H1 (cell line): Measurements from ENCODE around the gene COTL1. TPM values are rescaled to one million over a fixed set of nuclear protein-coding genes. Genes with fewer than 3 reads are reported as not detected.

Experiments
- CTCF ChIA-PET: fragments of 300-600 bp; sonication (Branson Sonifier 250); formaldehyde crosslinking; loops from one replicate; lab custom pipeline; 2021; ENCODE audit not compliant: partially characterized antibody; lab: Charles Lee
- POLR2A ChIA-PET: fragments of 300-600 bp; sonication (Branson Sonifier 250); formaldehyde crosslinking; loops from one replicate; lab custom pipeline; 2021; ENCODE audit warnings: inconsistent platforms; ENCODE audit not compliant: partially characterized antibody; lab: Charles Lee
- DNase-seq, 2 experiments: peaks; one replicate each; pipeline versions ENCODE4 v3.0.0 to v3.0.0-alpha.2; 2010 to 2022; ENCODE audit warnings: low spot score in 2 of 2, low read depth in 1 of 2, mixed read lengths in 1 of 2
- FAIRE-seq: peaks from 2 replicates; lab custom pipeline; 2011; peaks lifted over from hg19 to GRCh38; lab: Jason Lieb, UNC
- H2AFZ ChIP-seq: 2 replicates; pipeline ENCODE4 v1.8.1; 2012; ENCODE audit warnings: low read length, inconsistent platforms
- H2AK5ac ChIP-seq: 2 replicates; pipeline ENCODE4 v1.6.1; 2013; ENCODE audit warnings: low read depth, low read length
- H2BK120ac ChIP-seq: replicated peaks from 2 replicates; pipeline ENCODE3; 2013; ENCODE audit warnings: low read depth, low read length, inconsistent platforms
- H2BK12ac ChIP-seq: 2 replicates; pipeline ENCODE4 v1.6.1; 2013; ENCODE audit warnings: low read depth, low read length
- H2BK15ac ChIP-seq: 2 replicates; pipeline ENCODE4 v1.6.1; 2013; ENCODE audit warnings: low read length
- H2BK20ac ChIP-seq: 2 replicates; pipeline ENCODE4 v1.6.1; 2013; ENCODE audit warnings: low read length
- H2BK5ac ChIP-seq: 2 replicates; pipeline ENCODE4 v1.6.1; 2013; ENCODE audit warnings: low read depth, low read length
- H3K14ac ChIP-seq: 2 replicates; pipeline ENCODE4 v1.6.1; 2013; ENCODE audit warnings: inconsistent platforms; ENCODE audit not compliant: insufficient read length
- H3K18ac ChIP-seq: 2 replicates; pipeline ENCODE4 v1.6.1; 2013; ENCODE audit warnings: low read length; ENCODE audit errors: extremely low read depth
- H3K23ac ChIP-seq: 2 replicates; pipeline ENCODE4 v1.6.1; 2013; ENCODE audit warnings: inconsistent platforms; ENCODE audit not compliant: insufficient read length
- H3K23me2 ChIP-seq: 2 replicates; pipeline ENCODE4 v1.6.1; 2013; ENCODE audit warnings: low read depth, low read length
- H3K27ac ChIP-seq: 2 replicates; pipeline ENCODE4 v1.6.1; 2011; ENCODE audit warnings: low read depth, low read length, inconsistent platforms
- H3K27me3 ChIP-seq, 4 experiments: replicated peaks in 1 of 4; 1 replicate in 1 of 4; 2 replicates in 3 of 4; pipeline versions ENCODE4 v1.6.1 to v1.8.1; 2011 to 2013; ENCODE audit warnings: low read length in 3 of 4, mild to moderate bottlenecking in 3 of 4, inconsistent platforms in 2 of 4, mixed read lengths in 2 of 4, moderate library complexity in 1 of 4; ENCODE audit not compliant: control insufficient read depth in 3 of 4, insufficient read depth in 3 of 4; ENCODE audit errors: extremely low read depth in 1 of 4
- H3K36me3 ChIP-seq, 4 experiments: 2 replicates each; pipeline versions ENCODE4 v1.6.1 to v1.8.1; 2011 to 2013; ENCODE audit warnings: mild to moderate bottlenecking in 4 of 4, low read length in 3 of 4, moderate library complexity in 2 of 4, control low read depth in 1 of 4, inconsistent platforms in 1 of 4; ENCODE audit not compliant: insufficient read depth in 4 of 4, control insufficient read depth in 2 of 4
- H3K4ac ChIP-seq: replicated peaks from 2 replicates; pipeline ENCODE3; 2013; ENCODE audit warnings: low read length, low read depth, mixed read lengths, inconsistent platforms; ENCODE audit not compliant: insufficient read length
- H3K4me1 ChIP-seq, 4 experiments: replicated peaks in 1 of 4; 1 replicate in 1 of 4; 2 replicates in 3 of 4; pipeline versions ENCODE4 v1.6.1 to v1.8.1; 2011 to 2013; ENCODE audit warnings: low read length in 3 of 4, inconsistent platforms in 2 of 4, mixed read lengths in 1 of 4; ENCODE audit not compliant: insufficient read depth in 4 of 4, control insufficient read depth in 3 of 4
- H3K4me2 ChIP-seq, 2 experiments: 2 replicates each; pipeline versions ENCODE4 v1.6.1 to v1.8.1; 2011 to 2013; ENCODE audit warnings: low read depth in 2 of 2, low read length in 2 of 2, control low read depth in 1 of 2, inconsistent platforms in 1 of 2, mild to moderate bottlenecking in 1 of 2; ENCODE audit not compliant: insufficient read depth in 1 of 2
- H3K4me3 ChIP-seq, 4 experiments: fragments of 200-600, 300-600 bp in 1 of 4; sonication (generic), shearing (Covaris generic), sonication (Bioruptor Twin) in 1 of 4; 2 replicates each; pipeline versions ENCODE4 v1.5.1 to v1.8.1; 2011 to 2016; ENCODE audit warnings: low read length in 4 of 4, low read depth in 3 of 4, control low read depth in 2 of 4, inconsistent platforms in 2 of 4, mild to moderate bottlenecking in 2 of 4, mixed read lengths in 1 of 4, moderate library complexity in 1 of 4; ENCODE audit not compliant: insufficient read depth in 2 of 4; ENCODE audit errors: extremely low read depth in 1 of 4
- H3K56ac ChIP-seq: replicated peaks from 2 replicates; pipeline ENCODE3; 2013; ENCODE audit warnings: low read depth, mild to moderate bottlenecking, mixed read lengths, low read length, inconsistent platforms; ENCODE audit not compliant: insufficient read length
- H3K79me1 ChIP-seq: 2 replicates; pipeline ENCODE4 v1.6.1; 2013; ENCODE audit warnings: low read depth, low read length, control low read depth
- H3K79me2 ChIP-seq, 2 experiments: 2 replicates each; pipeline versions ENCODE4 v1.6.1 to v1.8.1; 2012 to 2013; ENCODE audit warnings: low read length in 2 of 2, mild to moderate bottlenecking in 2 of 2, inconsistent platforms in 1 of 2; ENCODE audit not compliant: insufficient read depth in 2 of 2, control insufficient read depth in 1 of 2
- H3K9ac ChIP-seq, 4 experiments: replicated peaks in 1 of 4; 1 replicate in 1 of 4; 2 replicates in 3 of 4; pipeline versions ENCODE4 v1.6.1 to v1.8.1; 2011 to 2013; ENCODE audit warnings: low read depth in 3 of 4, low read length in 3 of 4, control low read depth in 2 of 4, mild to moderate bottlenecking in 2 of 4, moderate library complexity in 2 of 4, inconsistent platforms in 1 of 4; ENCODE audit errors: extremely low read depth in 1 of 4
- H3K9me3 ChIP-seq, 2 experiments: 2 replicates each; pipeline versions ENCODE4 v1.6.1 to v1.8.1; 2012 to 2013; ENCODE audit warnings: mild to moderate bottlenecking in 2 of 2, moderate library complexity in 2 of 2, control low read depth in 1 of 2, inconsistent platforms in 1 of 2, low read depth in 1 of 2, low read length in 1 of 2, mixed read lengths in 1 of 2; ENCODE audit not compliant: insufficient read depth in 2 of 2
- H4K20me1 ChIP-seq, 2 experiments: replicated peaks in 1 of 2; 2 replicates each; pipeline versions ENCODE3 to v1.8.1; 2011 to 2013; ENCODE audit warnings: inconsistent platforms in 2 of 2, low read length in 2 of 2, mild to moderate bottlenecking in 1 of 2; ENCODE audit not compliant: insufficient read depth in 2 of 2, control insufficient read depth in 1 of 2
- H4K5ac ChIP-seq: 2 replicates; pipeline ENCODE4 v1.6.1; 2013; ENCODE audit warnings: low read length, low read depth, mixed read lengths, inconsistent platforms; ENCODE audit not compliant: insufficient read length
- H4K8ac ChIP-seq: 2 replicates; pipeline ENCODE4 v1.8.0; 2013; ENCODE audit warnings: mild to moderate bottlenecking, moderate library complexity, low read length, inconsistent platforms; ENCODE audit not compliant: insufficient read depth; ENCODE audit errors: extremely low read depth
- H4K91ac ChIP-seq: replicated peaks from 2 replicates; pipeline ENCODE3; 2013; ENCODE audit warnings: low read length, mixed read lengths, inconsistent platforms; ENCODE audit not compliant: insufficient read length
- CBX8 ChIP-seq: fragments of 300-800, 300-1000 bp; sonication (generic); IDR thresholded peaks from 2 replicates; pipeline ENCODE4 v1.7.1; 2016; ENCODE audit warnings: low read depth, low read length, borderline replicate concordance
- CHD1 ChIP-seq: IDR thresholded peaks from 2 replicates; pipeline ENCODE4 v1.6.1; 2012; ENCODE audit warnings: low read depth, low read length, improper control_type of control experiment
- EGR1 ChIP-seq: IDR thresholded peaks from 2 replicates; pipeline ENCODE4 v1.6.1; 2011; ENCODE audit warnings: low read depth, low read length, borderline replicate concordance
- GABPA ChIP-seq: IDR thresholded peaks from 2 replicates; pipeline ENCODE4 v1.6.1; 2011; ENCODE audit warnings: mild to moderate bottlenecking, low read length, moderate library complexity, borderline replicate concordance; ENCODE audit not compliant: insufficient read depth
- POU5F1 ChIP-seq: IDR thresholded peaks from 2 replicates; pipeline ENCODE4 v1.6.1; 2011; ENCODE audit warnings: low read depth, mild to moderate bottlenecking, low read length, moderate library complexity
- RAD21 ChIP-seq, 2 experiments: IDR thresholded peaks in 1 of 2; conservative IDR thresholded peaks in 1 of 2; 2 replicates each; pipeline ENCODE4 v1.6.1; 2011; ENCODE audit warnings: low read depth in 2 of 2, low read length in 2 of 2, improper control_type of control experiment in 1 of 2, inconsistent platforms in 1 of 2, mild to moderate bottlenecking in 1 of 2, moderate library complexity in 1 of 2
- RNF2 ChIP-seq: fragments of 200-900, 300-1000 bp; sonication (generic); IDR thresholded peaks from 2 replicates; pipeline ENCODE4 v1.7.1; 2016; ENCODE audit warnings: borderline replicate concordance, low read depth, mild to moderate bottlenecking, antibody characterized with exemption, low read length; ENCODE audit not compliant: poor library complexity, severe bottlenecking; ENCODE audit errors: missing control alignments
- SIN3A ChIP-seq, 2 experiments: IDR thresholded peaks in 1 of 2; conservative IDR thresholded peaks in 1 of 2; 2 replicates each; pipeline ENCODE4 v1.6.1; 2011 to 2012; ENCODE audit warnings: low read length in 2 of 2, improper control_type of control experiment in 1 of 2, low read depth in 1 of 2, mild to moderate bottlenecking in 1 of 2
- SP2 ChIP-seq: IDR thresholded peaks from 2 replicates; pipeline ENCODE4 v1.6.1; 2012; ENCODE audit warnings: mild to moderate bottlenecking, low read length, inconsistent platforms
- TAF1 ChIP-seq: IDR thresholded peaks from 2 replicates; pipeline ENCODE4 v1.6.1; 2011; ENCODE audit warnings: mild to moderate bottlenecking, low read depth, low read length
- TCF12 ChIP-seq: IDR thresholded peaks from 2 replicates; pipeline ENCODE4 v1.6.1; 2011; ENCODE audit warnings: low read depth, mild to moderate bottlenecking, low read length
- TEAD4 ChIP-seq: IDR thresholded peaks from 2 replicates; pipeline ENCODE4 v1.6.1; 2012; ENCODE audit warnings: low read depth, low read length, inconsistent platforms, mixed read lengths
- USF2 ChIP-seq: IDR thresholded peaks from 2 replicates; pipeline ENCODE4 v1.6.1; 2011; ENCODE audit warnings: low read length, improper control_type of control experiment
- WGBS, 2 experiments: shearing (Covaris generic) in 1 of 2; methylation state at CpG; one replicate each; pipeline versions ENCODE4 v1.1.6 to v1.1.7; 2013 to 2015; ENCODE audit warnings: low lambda C conversion rate in 2 of 2, mixed read lengths in 2 of 2, inconsistent platforms in 1 of 2, low coverage in 1 of 2, missing lambda C conversion rate in 1 of 2; ENCODE audit not compliant: insufficient replicate concordance in 2 of 2, insufficient coverage in 1 of 2, insufficient read length in 1 of 2; ENCODE audit errors: extremely low coverage in 1 of 2, missing lambda C conversion rate in 1 of 2; 5-methylcytosine and 5-hydroxymethylcytosine counted together
- polyA plus RNA-seq, 7 experiments: library from polyadenylated mRNA; depleted of rRNA in 3 of 7; stranded (reverse) in 5 of 7; unstranded in 2 of 7; fragments of >200 nt in 5 of 7; fragments of 200-250 nt in 2 of 7; gene quantifications; 1 replicate in 5 of 7; 2 replicates in 1 of 7; 4 replicates in 1 of 7; pipeline versions ENCODE4 v1.2.1 to v1.2.3, GENCODE V29; 2011 to 2013; ENCODE audit warnings: missing spikeins in 2 of 7, mixed read lengths in 2 of 7
- total RNA-seq: library from RNA; stranded (reverse); fragmentation: NEBNext Ultra II Directional; extraction: Animal tissue kit (Norgen Biotek cat#: 25700); gene quantifications from 2 replicates; pipeline ENCODE4 v1.2.1, GENCODE V29; 2021

Gene COTL1
- total and polyA plus RNA-seq, 2 of the 8 experiments (the other 6 are each of a cell fraction or from before 2014, with no cell fraction given) = 59.2 to 183 TPM

GRCh38 chr16:84658690-84659089, 40.8 kb upstream of the COTL1 start:
- WGBS, 2 experiments = 86% methylated on average over 11 of the region's 11 CpGs; no CpG with 5 or more reads in 1 of the 2 experiments
- TF ChIP-seq SP2 (no peak), CHD1 (no peak), SIN3A (conservative IDR thresholded peaks at IDR 0.05 in 1 of 2, IDR thresholded peaks at IDR 0.05 in 1 of 2; ENCODE audit: low read depth in 1 of 2, low read length in 2 of 2) (no peak), TEAD4 (no peak), TCF12 (no peak), RAD21 (IDR thresholded peaks at IDR 0.05 in 1 of 2, conservative IDR thresholded peaks at IDR 0.05 in 1 of 2; ENCODE audit: low read depth in 2 of 2, low read length in 2 of 2) (no peak), USF2 (no peak), GABPA (no peak), RNF2 (no peak), TAF1 (no peak), CBX8 (no peak), POU5F1 (no peak), EGR1 (no peak)

More at GRCh38 chr16:84658690-84659089, 40.8 kb upstream of the COTL1 start:
- peaks cover 8 to 24% (median 19%) of the 10 kb centered on the region in 4 experiments; a peak in 7 of 8 replicates for H3K36me3 ChIP-seq
- no peaks in the 10 kb centered on the region; the same call in 1 of the 2 replicates for H3K79me1 ChIP-seq
- no peak overlapping the region for H4K91ac ChIP-seq
- H2AK5ac ChIP-seq = no peak overlapping the region
- no peak overlapping the region for H2BK5ac ChIP-seq
- H2BK120ac ChIP-seq = no peak overlapping the region
- peaks cover 0 to 4% (median 0%) of the 10 kb centered on the region in 4 experiments; a peak in 1 of 7 replicates for H3K4me1 ChIP-seq
- H3K9ac ChIP-seq = no peak overlapping the region
- no peaks in the 10 kb centered on the region for H4K20me1 ChIP-seq
- no peak overlapping the region for H3K4me2 ChIP-seq
- no peak overlapping the region for H3K27ac ChIP-seq
- FAIRE-seq (no peak), DNase-seq (no peak)
- no peak overlapping the region for H4K8ac ChIP-seq
- H3K79me2 ChIP-seq = no peaks in the 10 kb centered on the region
- H3K4me3 ChIP-seq = no peak overlapping the region
- no peak overlapping the region for H3K18ac ChIP-seq
- H3K27me3 ChIP-seq = no peaks in the 10 kb centered on the region
- no peaks in the 10 kb centered on the region for H3K23me2 ChIP-seq
- H2BK12ac ChIP-seq = no peak overlapping the region
- no peak overlapping the region for H3K23ac ChIP-seq
- no peak overlapping the region for H3K14ac ChIP-seq
- no peak overlapping the region for H2BK20ac ChIP-seq
- H2AFZ ChIP-seq = no peak overlapping the region
- H2BK15ac ChIP-seq = no peak overlapping the region
- no peaks in the 10 kb centered on the region for H3K9me3 ChIP-seq
- no peak overlapping the region for H3K4ac ChIP-seq
- no peak overlapping the region for H3K56ac ChIP-seq
- H4K5ac ChIP-seq = no peak overlapping the region
- ChIA-PET POLR2A (no interaction called here), CTCF (interaction anchor here (0.6 to 1.6 kb wide), 5 partner anchors 13 to 148 kb away, joined by 3 to 7 read pairs (median 4); no protein-coding TSS in a partner anchor)
